ENCODE results near the gene MSI2.

DNA sequence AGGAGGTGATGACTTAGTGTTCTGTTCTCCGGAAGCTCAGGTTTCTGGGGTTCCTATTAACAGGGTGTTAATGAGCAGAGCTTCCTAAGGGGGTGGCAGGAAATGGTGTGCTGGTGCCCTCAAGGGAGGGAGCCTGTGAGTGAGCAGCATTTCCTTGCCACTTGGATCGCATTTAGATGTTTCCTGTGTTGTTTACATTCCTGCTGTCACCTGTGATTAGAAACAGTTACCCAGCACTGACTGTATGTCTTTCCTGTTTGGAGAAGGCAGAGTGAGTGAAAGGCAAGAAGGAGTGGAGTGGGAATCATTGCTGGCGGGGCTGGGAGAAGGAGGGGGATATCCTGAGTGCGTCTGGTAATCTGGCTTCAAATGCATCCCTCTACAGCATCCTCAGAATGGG lies 274.2 kb downstream of the MSI2 start:
- TF ChIP-seq POLR2A (IDR thresholded peaks at IDR 0.05; ENCODE audit: low read depth, low read length) (no peak), POLR2AphosphoS5 (IDR thresholded peaks at IDR 0.05; ENCODE audit: low read depth, low read length) (no peak)
